NOMO-1 treated with DMSO at 0.1 percent for 48 hours (cell line): ENCODE measurements around the gene RCE1.
"Not testable (repeated sequence)": the region's sequence is repeated elsewhere in the genome, so short reads cannot be mapped to it uniquely, and the experiment has no call there.

Source experiments
- DNase-seq: peaks from one replicate; lab custom pipeline; 2025; ENCODE audit not compliant: unreplicated experiment; lab: John Stamatoyannopoulos, UW

RCE1 gene

GRCh38 chr11:66842896-66843775 lies at the start of gene RCE1:
Gene RCE1 (plus strand): TSS chr11:66843441. CDS start chr11:66843456, 15 bp downstream.
- peak; percentile 83 for DNase-seq

- not testable (repeated sequence) for DNase-seq
These were observed 43.4 kb upstream of the RCE1 start for GRCh38 chr11:66799815-66800214.

GRCh38 chr11:66800720-66801428 lies 42.4 kb upstream of the RCE1 start:
- DNase-seq = peak; percentile 22

- no peak for DNase-seq
These were observed 33.6 kb upstream of the RCE1 start for GRCh38 chr11:66809592-66809991.

- no peak for DNase-seq
These were observed 32.6 kb upstream of the RCE1 start for GRCh38 chr11:66810576-66811185.

- DNase-seq = no peak
These were observed 28.6 kb upstream of the RCE1 start for GRCh38 chr11:66814678-66815077.

GRCh38 chr11:66815646-66816045 lies 27.6 kb upstream of the RCE1 start:
- DNase-seq = no peak

GRCh38 chr11:66818231-66818955 lies 24.8 kb upstream of the RCE1 start:
- no peak for DNase-seq

GRCh38 chr11:66820381-66820780 lies 22.9 kb upstream of the RCE1 start:
- DNase-seq = no peak

- no peak for DNase-seq
These were observed 22.3 kb upstream of the RCE1 start for GRCh38 chr11:66820901-66821300.

- no peak for DNase-seq
These were observed 19.5 kb upstream of the RCE1 start for GRCh38 chr11:66823700-66824099.

- DNase-seq = not testable (repeated sequence)
These were observed 18.7 kb upstream of the RCE1 start for GRCh38 chr11:66824573-66824972.

GRCh38 chr11:66834539-66834845 lies 8.7 kb upstream of the RCE1 start:
- DNase-seq = no peak

GRCh38 chr11:66834943-66835342 lies 8.3 kb upstream of the RCE1 start:
- no peak for DNase-seq

GRCh38 chr11:66835768-66836405 lies 7.4 kb upstream of the RCE1 start:
- DNase-seq = no peak

GRCh38 chr11:66840317-66841091 lies 2.7 kb upstream of the RCE1 start:
- no peak for DNase-seq

GRCh38 chr11:66841861-66842260 lies 1.4 kb upstream of the RCE1 start:
- DNase-seq = no peak

- no peak for DNase-seq
These were observed 743 bp upstream of the RCE1 start for GRCh38 chr11:66842501-66842895.

- no peak for DNase-seq
These were observed 695 bp downstream of the RCE1 start for GRCh38 chr11:66843776-66844495.
